ENCODE data around the gene CBL.

DNA sequence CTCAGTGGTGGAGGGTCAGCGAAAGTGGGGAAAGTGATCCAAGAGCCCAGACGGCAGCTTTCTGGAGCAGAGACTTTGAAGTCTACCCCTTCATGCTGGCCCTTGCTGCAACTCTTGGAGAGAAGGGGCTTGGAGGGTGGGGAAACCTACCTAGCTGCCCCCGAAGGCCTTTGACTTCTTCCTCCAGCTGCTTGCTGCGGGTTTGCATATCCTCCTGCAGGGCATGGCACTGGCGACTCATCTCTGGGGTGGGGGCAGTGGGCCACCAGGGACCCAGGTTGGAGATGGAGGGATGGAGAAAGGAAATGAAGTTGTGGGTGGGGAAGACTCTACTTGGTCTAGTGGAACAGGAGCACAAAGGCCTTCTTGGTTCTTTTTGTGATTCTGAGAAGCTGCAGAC, 13.1 kb upstream of the CBL start:
- TF ChIP-seq POLR2AphosphoS5 (IDR thresholded peaks at IDR 0.05; ENCODE audit: low read depth, low read length) (no peak), POLR2A (IDR thresholded peaks at IDR 0.05; ENCODE audit: low read depth, low read length) (no peak), TAF1 (IDR thresholded peaks at IDR 0.05; ENCODE audit: low read depth, low read length) (no peak), SPI1 (IDR thresholded peaks at IDR 0.05; ENCODE audit: low read depth, low read length) (no peak), POU2F2 (IDR thresholded peaks at IDR 0.05; ENCODE audit: low read depth, low read length) (no peak)

Data from GM12891 (cell line).